ENCODE data around the gene THRB.

DNA sequence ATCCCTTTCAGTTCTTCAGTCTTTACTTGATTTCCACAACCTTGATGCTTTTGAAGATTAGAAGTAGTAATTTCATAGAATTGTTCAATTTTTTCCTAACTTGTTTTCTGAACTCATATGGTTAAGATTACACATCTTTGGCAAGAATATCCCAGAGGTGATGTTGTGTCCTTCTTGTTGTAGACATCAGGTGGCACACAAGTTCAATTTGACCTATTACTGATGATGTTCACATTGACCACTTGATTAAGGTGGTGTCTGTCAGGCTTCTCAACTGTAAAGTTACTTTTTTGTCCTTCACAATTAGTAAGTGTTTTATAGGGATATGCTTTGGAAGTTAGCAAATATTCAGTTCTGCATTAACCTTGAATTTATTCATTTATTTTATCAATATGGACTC lies 34.6 kb upstream of the THRB start:
- TF ChIP-seq POLR2AphosphoS5 (IDR thresholded peaks at IDR 0.05; ENCODE audit: low read depth, low read length) = no peak
- no peak for TF ChIP-seq MXI1 (IDR thresholded peaks at IDR 0.05; ENCODE audit: low read depth, low read length)
- TF ChIP-seq CHD2 (IDR thresholded peaks at IDR 0.05; ENCODE audit: low read length, partially characterized antibody) = no peak
- no peak for TF ChIP-seq CTCF (IDR thresholded peaks at IDR 0.05)
- TF ChIP-seq YY1 (IDR thresholded peaks at IDR 0.05; ENCODE audit: low read depth) = no peak
